RCC 7860 (cell line): ENCODE results near the gene PAX4.

Experiments
- DNase-seq: peaks from one replicate; pipeline ENCODE4 v3.0.0-alpha.2; 2015; ENCODE audit warnings: low spot score
- FAIRE-seq: peaks from 2 replicates; lab custom pipeline; 2012; peaks lifted over from hg19 to GRCh38; lab: Jason Lieb, UNC

Gene PAX4, protein sequence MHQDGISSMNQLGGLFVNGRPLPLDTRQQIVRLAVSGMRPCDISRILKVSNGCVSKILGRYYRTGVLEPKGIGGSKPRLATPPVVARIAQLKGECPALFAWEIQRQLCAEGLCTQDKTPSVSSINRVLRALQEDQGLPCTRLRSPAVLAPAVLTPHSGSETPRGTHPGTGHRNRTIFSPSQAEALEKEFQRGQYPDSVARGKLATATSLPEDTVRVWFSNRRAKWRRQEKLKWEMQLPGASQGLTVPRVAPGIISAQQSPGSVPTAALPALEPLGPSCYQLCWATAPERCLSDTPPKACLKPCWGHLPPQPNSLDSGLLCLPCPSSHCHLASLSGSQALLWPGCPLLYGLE

DNA sequence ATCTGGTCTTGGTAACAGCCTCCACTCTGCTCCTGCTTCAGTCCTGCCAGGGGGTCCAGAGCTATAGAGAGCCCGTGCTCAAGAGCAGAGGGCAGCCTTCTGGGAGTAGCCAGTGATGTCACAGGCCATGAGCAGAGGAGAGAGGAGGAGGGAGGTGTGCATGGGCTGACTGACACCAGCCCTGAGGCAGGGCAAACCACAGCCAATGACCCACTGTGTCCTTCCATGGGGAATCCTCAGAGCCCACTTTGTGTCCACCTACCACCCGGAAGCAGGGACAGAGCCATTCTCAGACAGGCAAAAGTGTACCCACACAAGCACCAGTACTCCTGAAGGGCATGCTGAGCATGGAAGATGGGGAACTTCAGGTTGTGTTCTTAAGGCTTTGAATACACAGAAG lies at the start of gene PAX4:
TSS of gene PAX4 (minus strand) at position 101 of the 400 bp plus-strand sequence. CDS start 2,214 bp downstream, outside the sequence.
- FAIRE-seq: no peak
- no peak for DNase-seq

DNA sequence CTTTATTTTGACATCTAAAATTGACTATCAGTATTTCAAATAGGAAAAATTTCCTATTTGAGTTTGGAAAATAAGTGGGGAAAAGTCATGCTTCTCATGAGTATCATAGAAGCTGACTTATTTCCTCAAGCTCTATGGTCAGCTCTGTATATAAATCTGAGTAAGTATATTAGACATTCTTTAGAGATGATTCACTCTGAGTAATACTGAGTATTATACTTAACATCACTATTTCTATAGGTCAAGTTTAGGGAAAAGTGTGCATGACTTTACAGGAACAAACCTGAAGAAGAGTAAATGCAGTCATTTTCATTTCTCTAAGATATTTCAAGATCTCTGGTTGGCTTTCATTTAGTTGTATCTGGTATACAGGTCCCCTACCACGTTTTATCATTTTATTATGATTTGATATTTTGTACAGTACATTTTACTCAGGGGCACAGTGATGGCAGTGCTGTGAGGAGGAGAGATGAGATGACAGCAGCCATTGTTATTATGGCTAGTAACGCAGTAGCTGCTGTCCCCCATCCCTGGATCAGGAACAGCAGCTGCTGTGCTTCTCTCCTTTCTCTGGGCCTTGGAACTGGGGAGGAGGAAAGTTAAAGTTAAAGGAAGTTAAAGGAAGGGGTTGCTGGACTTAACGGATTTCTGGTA lies 49.2 kb upstream of the PAX4 start:
- DNase-seq: peak; percentile 86
- peak; percentile 94 for FAIRE-seq

DNA sequence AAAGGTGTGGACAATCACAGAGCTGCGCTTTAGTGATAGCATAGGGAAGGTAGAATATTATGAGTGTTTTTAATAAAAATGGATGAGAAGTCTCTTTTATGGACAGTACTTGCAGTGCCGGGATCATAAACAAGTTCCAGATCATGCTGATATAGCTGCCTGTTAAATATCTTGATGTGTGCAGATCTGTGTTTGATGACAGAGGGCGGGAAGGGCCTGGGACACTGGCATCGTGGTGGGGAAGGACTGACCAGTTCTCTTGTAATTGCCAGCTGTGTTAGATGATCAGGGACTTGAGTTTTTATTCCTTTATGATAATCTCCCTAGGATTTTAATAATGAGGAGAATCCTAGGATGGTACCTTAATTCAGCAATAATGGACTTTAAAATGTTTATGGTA lies 48.7 kb upstream of the PAX4 start:
- no peak for DNase-seq
- FAIRE-seq: no peak

DNA sequence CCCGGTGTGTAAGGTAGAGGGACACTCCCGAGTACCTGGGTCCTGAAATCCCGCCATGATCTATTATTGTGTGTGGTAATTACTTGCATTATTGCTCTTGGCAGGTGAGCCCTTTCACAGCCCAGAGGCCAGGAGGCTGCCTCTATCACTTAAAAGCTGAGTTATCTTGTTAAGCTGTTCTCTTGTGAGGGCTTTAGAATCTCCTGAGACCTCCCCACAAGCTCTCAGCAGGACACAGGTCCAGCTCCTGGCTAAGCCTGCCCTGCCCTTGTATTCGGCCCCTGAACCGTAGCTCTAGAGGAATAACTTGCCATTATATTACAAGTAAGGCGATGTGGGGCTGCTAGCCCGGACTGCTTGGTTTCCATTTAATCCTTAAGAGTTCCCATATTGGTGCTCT lies 48.0 kb upstream of the PAX4 start:
- FAIRE-seq: no peak

DNA sequence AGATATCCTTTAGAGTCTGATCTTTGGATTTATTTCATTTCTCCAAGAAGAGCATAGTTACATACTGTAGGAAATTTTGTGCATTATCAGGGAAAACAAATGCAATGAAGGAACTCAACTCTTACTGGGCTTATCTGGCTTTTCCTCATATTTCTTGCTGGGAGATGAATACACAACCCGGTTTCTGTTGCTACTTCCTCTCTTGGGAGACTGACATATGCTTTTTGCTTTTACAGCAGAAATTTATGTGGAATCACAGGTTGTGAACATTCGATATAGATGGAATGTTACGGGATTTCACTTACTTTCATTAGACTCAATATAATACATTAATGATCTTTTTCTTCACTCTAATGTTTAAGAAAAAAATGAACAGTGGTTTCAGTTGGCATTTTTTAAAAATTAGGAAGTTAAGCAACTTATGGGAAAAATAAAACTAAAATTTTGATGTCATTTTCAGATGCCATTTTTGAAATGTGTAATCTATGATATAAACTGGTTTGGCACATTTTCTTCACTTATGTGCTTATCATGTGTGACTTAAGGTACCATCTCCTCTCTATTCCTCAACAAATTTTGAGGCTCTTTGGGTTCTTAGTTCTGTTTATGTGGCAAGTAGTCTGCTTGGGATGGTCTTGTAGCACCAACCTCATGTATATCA lies 41.2 kb upstream of the PAX4 start:
- no peak for FAIRE-seq
- no peak for DNase-seq

More for the DNA sequence above, 48.0 kb upstream of the PAX4 start:
- DNase-seq: no peak

DNA sequence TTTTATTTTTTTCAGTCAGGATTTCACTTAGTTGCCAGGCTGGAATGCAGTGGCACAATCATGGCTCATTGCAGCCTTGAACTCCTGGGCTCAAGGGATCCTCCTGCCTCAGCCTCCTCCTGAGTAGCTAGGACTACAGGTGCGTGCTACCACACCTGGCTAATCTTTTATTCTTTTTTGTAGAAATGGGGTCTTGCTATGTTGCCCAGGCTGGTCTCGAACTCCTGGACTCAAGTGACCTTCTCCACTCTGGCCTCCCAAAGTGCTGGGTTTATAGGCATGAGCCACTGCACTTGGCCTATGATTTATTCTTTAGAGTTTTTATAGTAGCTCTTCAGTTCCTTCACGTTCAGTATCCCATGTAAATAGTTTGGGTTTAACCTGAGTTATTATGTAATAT lies 39.6 kb upstream of the PAX4 start:
- no peak for FAIRE-seq
- no peak for DNase-seq

DNA sequence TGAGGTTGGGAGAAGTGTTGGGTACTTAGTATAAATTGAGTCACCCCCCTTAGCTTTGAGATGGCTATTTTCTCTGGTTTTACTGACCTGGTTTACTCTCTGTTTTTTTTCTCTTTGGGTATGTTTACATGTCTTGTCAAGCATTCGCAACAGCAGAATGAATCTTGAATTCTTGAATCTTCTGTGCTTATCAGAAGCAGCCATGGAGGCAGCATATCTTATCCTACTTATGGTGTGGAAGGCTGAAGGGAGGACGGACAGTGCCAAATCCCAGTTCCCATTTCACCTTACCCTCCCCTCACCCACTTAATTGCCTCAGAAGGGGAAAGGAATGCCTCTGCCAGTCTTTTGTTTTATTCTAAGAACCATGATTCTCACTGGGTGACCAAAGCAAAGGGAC lies 37.8 kb upstream of the PAX4 start:
- FAIRE-seq (no peak), DNase-seq (no peak)

DNA sequence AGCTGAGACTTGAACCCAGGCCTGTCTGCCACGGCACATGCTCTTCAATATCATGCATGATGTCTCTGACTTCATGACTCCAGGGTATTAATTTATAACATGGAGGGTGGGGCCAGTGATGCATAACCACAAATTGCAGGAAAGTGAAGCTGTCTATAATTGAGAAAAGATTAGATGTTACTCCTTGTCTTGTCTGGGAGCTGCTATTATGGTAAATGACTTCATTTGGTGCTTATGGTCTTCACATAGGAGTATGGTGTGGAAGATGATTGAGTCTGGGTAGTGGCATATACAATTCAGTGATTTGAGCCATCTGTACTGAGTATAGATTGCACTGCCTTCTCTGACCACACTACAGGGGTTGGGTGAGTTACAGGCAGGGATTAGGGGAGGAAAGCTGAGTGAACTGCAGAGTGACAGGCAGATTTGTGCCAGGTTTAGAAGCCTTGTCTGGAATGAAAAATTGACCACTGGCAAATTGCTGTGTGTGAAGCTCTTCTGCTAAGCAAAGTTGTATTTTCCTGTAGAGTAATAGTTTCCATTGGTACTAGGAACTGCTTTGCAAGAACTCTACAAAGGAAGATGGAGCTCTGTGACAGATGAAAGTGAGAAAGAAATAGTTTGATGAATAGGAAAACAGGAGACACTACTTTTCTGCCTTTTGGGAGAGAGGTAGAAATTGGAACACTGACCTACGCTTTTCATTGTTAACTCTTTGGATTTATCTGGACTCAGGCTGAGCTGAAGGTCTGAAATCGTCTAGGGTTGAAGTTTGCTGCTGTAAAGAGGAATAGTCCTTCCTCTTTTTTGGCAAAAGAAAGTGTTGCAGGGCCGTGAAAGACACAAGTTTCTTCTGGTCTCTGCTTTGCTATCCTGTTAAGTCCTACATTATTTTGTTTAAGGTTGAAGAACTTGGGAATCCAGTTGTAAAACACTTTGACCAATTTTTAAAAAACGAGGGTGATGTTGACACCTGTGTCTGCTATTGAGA lies 36.8 kb upstream of the PAX4 start:
- FAIRE-seq (peak; percentile 23), DNase-seq (peak; percentile 27)

DNA sequence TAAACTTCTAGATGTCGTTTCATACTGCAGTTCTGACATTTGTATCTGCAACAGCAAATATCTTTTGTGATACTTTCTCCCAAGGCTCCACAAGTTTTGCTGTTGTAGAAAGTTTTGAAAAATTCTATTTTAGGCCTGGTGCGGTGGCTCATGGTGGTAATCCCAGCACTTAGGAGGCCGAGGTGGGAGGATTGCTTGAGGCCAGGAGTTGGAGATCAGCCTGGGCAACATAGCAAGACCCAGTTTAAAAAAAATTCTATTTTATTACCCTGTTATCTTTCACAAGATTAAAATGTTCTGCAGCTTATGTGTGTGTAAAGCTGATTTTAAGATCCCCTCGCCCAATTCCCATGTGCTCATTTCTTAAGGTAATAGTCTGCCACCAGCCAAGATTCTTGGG lies 35.5 kb upstream of the PAX4 start:
- no peak for FAIRE-seq
- no peak for DNase-seq

DNA sequence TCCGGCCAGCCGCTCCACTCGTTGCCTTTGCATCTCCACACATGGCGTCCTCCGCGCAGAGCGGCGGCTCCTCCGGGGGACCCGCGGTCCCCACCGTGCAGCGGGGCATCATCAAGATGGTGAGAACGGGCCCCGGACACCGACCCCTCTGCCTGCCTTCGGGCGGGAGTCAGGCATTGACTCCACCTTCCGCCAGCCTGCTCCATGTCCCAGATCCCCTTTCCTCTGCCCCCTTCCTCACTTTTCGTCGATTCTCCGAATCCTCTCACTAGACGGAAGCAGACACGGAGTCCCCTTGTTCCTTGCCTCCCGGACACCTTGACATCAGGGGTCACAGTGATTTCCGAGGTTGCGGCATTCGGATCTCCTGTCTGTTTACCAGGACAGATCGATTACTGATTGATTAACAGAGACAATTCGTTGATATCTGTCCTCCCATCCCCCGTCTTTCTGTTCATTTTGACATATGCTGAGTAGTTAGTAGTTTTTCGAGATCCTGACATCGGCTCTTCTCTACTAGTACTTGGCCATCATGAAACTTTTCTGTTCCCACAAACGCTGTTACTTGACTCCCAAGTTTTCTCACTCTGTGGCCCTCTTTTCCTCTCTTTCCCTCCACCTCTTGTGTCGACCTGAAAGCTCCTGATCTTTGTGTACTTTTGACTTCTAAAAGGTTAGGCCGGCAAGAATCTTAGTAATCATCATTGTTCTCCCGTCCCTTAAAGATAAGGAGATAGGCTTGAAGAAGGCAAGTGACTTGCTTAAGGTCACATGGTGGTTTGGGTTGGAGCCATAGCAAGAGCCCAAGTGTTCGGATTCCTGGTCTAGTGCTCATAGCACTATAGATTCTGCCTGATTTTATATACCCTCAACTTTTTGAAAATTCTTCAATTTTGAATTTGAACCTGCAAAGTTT lies 34.6 kb upstream of the PAX4 start:
- FAIRE-seq (no peak), DNase-seq (peak; percentile 30)

DNA sequence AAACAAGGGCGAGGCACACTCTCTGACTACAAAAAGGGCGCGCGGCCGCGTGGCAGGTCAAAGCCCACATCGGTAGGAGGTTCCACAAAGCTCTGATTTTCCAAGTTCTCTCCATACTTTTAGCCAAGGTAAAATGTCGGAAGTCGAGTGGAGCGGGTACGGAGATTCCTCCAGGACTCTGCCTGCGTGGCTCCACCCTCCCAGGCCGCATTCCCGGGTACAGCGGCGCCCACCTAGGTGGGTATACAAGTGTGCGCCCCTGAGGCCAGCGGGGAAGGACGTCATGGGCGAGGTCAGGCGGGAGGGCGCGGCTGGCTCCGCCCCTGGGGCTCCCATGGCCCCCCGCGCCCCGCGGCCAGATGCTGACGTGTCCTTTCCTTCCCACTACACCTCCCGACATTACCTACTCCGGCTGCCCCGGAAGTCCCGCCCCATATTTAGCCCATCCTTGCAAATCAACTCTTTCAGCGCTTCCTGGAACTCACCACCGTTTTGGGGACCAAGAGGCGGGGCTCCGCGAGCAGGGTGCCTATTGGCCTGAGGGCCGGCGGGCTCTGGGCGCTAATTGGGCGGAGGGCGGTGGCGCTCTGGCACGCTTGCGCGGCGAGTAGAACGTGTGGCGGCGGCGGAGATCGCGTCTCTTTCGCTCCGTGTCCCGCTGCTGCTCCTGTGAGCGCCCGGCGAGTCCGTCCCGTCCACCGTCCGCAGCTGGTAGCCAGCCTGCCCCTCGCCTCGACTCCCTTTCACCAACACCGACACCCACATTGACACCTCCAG lies 33.8 kb upstream of the PAX4 start, which contains the start of gene SND1:
TSS of gene SND1 (plus strand) at position 639 of the 777 bp plus-strand sequence. CDS start 180 bp downstream, outside the sequence.
- peak; percentile 99 for DNase-seq
- FAIRE-seq: peak; percentile 90

DNA sequence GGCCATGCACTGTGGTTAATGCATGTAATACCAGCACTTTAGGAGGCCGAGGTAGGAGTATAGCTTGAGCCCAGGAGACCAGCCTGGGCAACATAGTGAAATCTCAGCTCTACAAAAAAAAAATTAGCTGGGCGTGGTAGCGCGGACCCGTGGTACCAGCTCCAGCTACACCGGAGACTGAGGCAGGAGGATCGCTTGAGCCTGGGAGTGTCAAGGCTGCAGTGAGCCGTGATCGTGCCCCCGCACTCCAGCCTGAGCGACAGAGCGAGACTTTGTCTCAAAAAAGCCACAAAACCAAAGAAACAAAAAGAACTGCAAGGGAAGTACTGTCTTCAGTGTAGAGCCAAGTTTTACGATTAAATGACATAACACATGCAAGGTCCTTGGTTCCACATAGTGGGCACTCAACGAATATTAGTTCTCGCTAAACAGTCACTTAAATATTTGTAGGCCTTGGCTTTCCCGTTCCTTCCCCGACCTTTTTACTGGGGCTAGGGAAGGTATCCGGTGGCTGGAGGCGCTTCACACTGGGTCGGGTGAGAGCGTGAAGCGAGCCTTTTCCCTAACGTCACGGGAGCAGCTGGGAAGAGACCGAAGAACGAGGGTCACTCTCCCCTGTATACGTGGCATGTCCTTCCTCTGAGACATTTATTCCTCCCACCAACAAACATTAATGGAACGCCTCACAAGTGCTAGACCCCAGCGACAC lies 33.1 kb upstream of the PAX4 start:
- DNase-seq: no peak
- no peak for FAIRE-seq

DNA sequence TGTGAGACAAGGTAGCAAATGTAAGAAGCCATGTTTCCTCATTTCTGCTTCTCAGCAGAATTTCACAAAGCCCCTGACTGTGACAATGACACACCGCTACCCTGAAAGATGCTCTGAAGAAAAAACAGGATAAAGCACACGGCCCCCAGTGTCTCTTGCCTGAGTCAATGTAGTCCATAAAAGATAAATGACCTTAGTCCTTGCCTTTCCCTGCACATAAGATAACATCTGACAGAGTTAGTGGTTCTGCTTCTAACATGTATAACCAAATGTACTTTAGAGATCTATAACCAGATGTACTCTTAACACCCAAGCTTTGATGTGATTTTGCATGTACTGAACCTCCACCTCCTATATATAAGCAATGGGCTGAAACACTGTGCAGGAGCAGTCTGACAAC lies 31.0 kb upstream of the PAX4 start:
- FAIRE-seq (no peak), DNase-seq (no peak)

DNA sequence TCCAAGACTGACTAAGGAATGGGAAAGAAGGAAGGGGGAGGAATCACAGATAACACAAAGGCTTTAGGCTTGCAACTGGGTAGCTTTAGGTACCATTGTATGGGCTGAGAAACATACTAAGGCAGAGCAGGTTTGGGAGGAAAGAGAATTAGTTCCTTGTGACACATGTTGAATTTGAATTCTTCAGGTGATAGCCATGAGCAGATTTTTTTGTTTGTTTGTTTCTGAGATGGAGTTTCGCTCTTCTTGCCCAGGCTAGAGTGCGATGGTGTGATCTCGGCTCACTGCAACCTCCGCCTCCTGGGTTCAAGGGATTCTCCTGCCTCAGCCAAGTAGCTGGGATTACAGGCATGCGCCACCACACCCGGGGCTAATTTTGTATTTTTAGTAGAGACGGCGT lies 29.7 kb upstream of the PAX4 start:
- DNase-seq (no peak), FAIRE-seq (no peak)

DNA sequence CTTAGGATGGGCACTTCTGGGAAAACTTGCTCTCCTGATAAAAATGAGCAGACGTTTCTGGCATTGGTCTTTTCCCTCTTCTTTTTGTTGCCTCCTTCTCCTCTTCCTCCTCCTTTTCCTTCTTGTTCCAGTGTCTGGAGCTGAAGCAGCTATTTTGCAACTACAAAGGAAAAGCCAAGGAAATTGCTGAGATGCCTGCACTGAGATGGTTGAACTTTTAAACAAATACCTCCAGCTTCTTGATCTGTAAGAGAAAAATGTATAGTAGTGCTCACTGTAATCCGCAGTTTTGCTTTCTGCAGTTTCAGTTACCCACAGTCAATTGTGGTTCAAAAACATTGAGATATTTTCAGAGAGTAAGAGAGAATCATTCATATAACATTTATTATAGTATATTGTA lies 26.5 kb upstream of the PAX4 start:
- FAIRE-seq (no peak), DNase-seq (no peak)

DNA sequence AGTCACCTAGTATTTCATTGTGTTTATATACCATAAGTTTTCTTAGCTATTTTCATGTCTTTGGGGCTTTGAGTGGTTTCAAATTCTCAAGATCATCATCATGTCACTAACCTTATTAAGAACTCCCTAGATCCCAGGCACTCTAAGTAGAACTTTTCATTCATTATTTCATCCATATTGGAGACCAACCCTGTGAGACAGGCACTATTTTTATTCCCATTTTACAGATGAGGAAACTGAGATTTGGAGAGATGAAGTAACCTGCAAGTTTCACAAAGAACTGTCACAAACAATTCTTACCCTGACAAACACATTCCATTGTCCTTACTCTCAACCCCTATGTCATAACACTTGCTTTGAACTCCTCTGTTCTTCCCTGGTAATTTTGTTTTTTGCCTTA lies 20.3 kb upstream of the PAX4 start:
- DNase-seq (no peak), FAIRE-seq (no peak)

DNA sequence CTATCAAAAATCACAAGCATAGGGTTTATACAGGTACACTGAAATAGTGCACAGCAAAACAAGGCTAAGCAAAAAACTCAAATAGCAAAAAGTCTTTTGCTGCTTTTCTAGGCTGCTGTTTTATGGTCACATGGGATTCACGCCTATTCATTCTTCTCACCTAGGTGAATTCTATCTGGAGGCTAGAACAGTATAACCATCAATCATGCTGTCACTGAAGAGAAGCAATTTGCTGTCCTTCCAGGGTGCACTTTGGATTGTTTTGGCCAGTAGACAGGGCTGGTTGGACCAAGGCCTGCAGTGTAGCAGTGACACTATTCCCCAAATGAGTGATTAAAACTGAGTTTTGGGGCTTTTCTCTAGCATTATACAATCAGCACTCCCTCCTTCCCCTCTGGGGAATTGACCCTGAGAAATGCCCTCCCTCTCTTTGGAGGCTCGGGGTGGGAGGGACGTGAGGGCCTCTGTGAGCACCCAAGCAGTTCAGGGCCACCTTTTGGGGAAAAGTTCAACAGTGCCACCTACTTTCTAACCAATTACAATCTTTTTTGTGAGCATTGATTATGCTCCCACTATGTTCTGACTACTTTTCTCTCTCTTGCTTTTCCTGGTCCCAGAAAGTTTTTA lies 17.8 kb upstream of the PAX4 start:
- FAIRE-seq (no peak), DNase-seq (no peak)
